Lower leg skin (tissue), 4 donors: ENCODE data around the gene LRP4. TPM values are rescaled to one million over a fixed set of nuclear protein-coding genes. Genes with fewer than 3 reads are reported as not detected.

Experiments
- DNase-seq, 2 donors: peaks; one replicate each; pipeline ENCODE4 v3.0.0-alpha.2; 2019; ENCODE audit warnings: low spot score in 2 of 2
- H3K4me3 ChIP-seq: fragments of 200-600 bp; sonication (generic); 2 replicates; pipeline ENCODE4 v1.5.1; 2017; ENCODE audit warnings: mild to moderate bottlenecking, low read depth; ENCODE audit not compliant: poor library complexity, severe bottlenecking
- CTCF ChIP-seq, 3 donors: fragments of 450-650 bp; IDR thresholded peaks; one replicate each; pipeline ENCODE4 v1.5.1; 2016; ENCODE audit warnings: antibody characterized with exemption in 3 of 3, mild to moderate bottlenecking in 3 of 3, moderate library complexity in 2 of 3
- POLR2A ChIP-seq, 2 donors: fragments of 450-650 bp; IDR thresholded peaks; one replicate each; pipeline ENCODE4 v1.6.1; 2016 to 2017; ENCODE audit warnings: antibody characterized with exemption in 2 of 2, mild to moderate bottlenecking in 1 of 2, moderate library complexity in 1 of 2
- WGBS, 2 donors: methylation state at CpG; one replicate each; pipeline ENCODE4 v1.1.5; 2018; 5-methylcytosine and 5-hydroxymethylcytosine counted together
- intact Hi-C: fragments of 100-400 bp; cut with DNase I; formaldehyde crosslinking; loops from one replicate; pipeline ENCODE4 v1.15.0; 2023; ENCODE audit warnings: low total_unique reads
- total RNA-seq, 4 donors: library from RNA; depleted of rRNA; stranded (reverse); fragments of >200 nt; gene quantifications; one replicate each; pipeline ENCODE4 v1.1.0, GENCODE V29; 2016

The LRP4 gene
- total RNA-seq, 4 donors from 2014 or later: 65.5 to 164 (median 111) TPM

- 81 to 83% methylated on average over 5 of the region's 5 CpGs for WGBS, 2 donors
- TF ChIP-seq POLR2A (IDR thresholded peaks at IDR 0.05) (no peak), CTCF (IDR thresholded peaks at IDR 0.05) (no peak)
- no peak overlapping the region for H3K4me3 ChIP-seq
- DNase-seq: no peak
- intact Hi-C loops: no loop called here
Measured at GRCh38 chr11:46888636-46889035, 29.7 kb downstream of the LRP4 start.

- 84 to 89% methylated on average over 11 of the region's 11 CpGs for WGBS, 2 donors
- no peak for DNase-seq
- intact Hi-C loops: no loop called here
Measured at GRCh38 chr11:46886211-46886610, 32.1 kb downstream of the LRP4 start.

GRCh38 chr11:46879056-46879585 lies 39.2 kb downstream of the LRP4 start:
- no peak overlapping the region for H3K4me3 ChIP-seq
- TF ChIP-seq CTCF (IDR thresholded peaks at IDR 0.05) (no peak), POLR2A (IDR thresholded peaks at IDR 0.05) (no peak)
- intact Hi-C loops: no loop called here
- DNase-seq: no peak
- 85 to 98% methylated on average over 8 to 10 of the region's 10 CpGs for WGBS, 2 donors

More at GRCh38 chr11:46886211-46886610, 32.1 kb downstream of the LRP4 start:
- H3K4me3 ChIP-seq: no peak overlapping the region
- TF ChIP-seq CTCF (IDR thresholded peaks at IDR 0.05) (no peak), POLR2A (IDR thresholded peaks at IDR 0.05) (no peak)

GRCh38 chr11:46877580-46877979 lies 40.8 kb downstream of the LRP4 start:
- DNase-seq: no peak
- intact Hi-C loops: no loop called here
- 100% methylated on average over 1 of the region's 1 CpG for WGBS, 2 donors
- TF ChIP-seq CTCF (IDR thresholded peaks at IDR 0.05) (no peak), POLR2A (IDR thresholded peaks at IDR 0.05) (no peak)
- no peak overlapping the region for H3K4me3 ChIP-seq

- WGBS, 2 donors: 87 to 94% methylated on average over 11 of the region's 11 CpGs
- intact Hi-C loops: no loop called here
Measured at GRCh38 chr11:46876471-46876870, 41.9 kb downstream of the LRP4 start.

More at GRCh38 chr11:46876471-46876870, 41.9 kb downstream of the LRP4 start:
- DNase-seq: no peak
- no peak overlapping the region for H3K4me3 ChIP-seq
- TF ChIP-seq POLR2A (IDR thresholded peaks at IDR 0.05) (no peak), CTCF (IDR thresholded peaks at IDR 0.05) (no peak)
